ENCODE measurements around the gene OR52I2.

OR52I2 gene

GRCh38 chr11:4565371-4565770 lies 16.2 kb upstream of the OR52I2 start:
- Histone ChIP-seq H3K4me1 (ENCODE audit: control insufficient read depth, insufficient read depth, low read length, poor library complexity, severe bottlenecking) (no peaks in the 10 kb centered on the region), H3K36me3 (ENCODE audit: control insufficient read depth, insufficient read depth, low read length) (no peaks in the 10 kb centered on the region), H3K27me3 (replicated peaks; ENCODE audit: control insufficient read depth, insufficient read depth, low read length, poor library complexity, severe bottlenecking) (no peaks in the 10 kb centered on the region), H3K4me3 (ENCODE audit: insufficient read depth, low read depth, low read length, poor library complexity, severe bottlenecking) (no peak overlapping the region), H3K27ac (ENCODE audit: insufficient read depth, low read length, poor library complexity, severe bottlenecking) (no peak overlapping the region), H3K9me3 (ENCODE audit: control insufficient read depth, low read length) (no peaks in the 10 kb centered on the region)
- no peak for DNase-seq

- no peak overlapping the region for H3K27ac ChIP-seq (ENCODE audit: insufficient read depth, low read length, poor library complexity, severe bottlenecking)
- no peak overlapping the region for H3K4me3 ChIP-seq (ENCODE audit: insufficient read depth, low read depth, low read length, poor library complexity, severe bottlenecking)
Measured at GRCh38 chr11:4569075-4569474, 12.5 kb upstream of the OR52I2 start.

GRCh38 chr11:4576880-4577279 lies 4.7 kb upstream of the OR52I2 start:
- Histone ChIP-seq H3K4me3 (ENCODE audit: insufficient read depth, low read depth, low read length, poor library complexity, severe bottlenecking) (no peak overlapping the region), H3K36me3 (ENCODE audit: control insufficient read depth, insufficient read depth, low read length) (no peaks in the 10 kb centered on the region), H3K9me3 (ENCODE audit: control insufficient read depth, low read length) (no peaks in the 10 kb centered on the region), H3K4me1 (ENCODE audit: control insufficient read depth, insufficient read depth, low read length, poor library complexity, severe bottlenecking) (no peaks in the 10 kb centered on the region), H3K27ac (ENCODE audit: insufficient read depth, low read length, poor library complexity, severe bottlenecking) (no peak overlapping the region), H3K27me3 (replicated peaks; ENCODE audit: control insufficient read depth, insufficient read depth, low read length, poor library complexity, severe bottlenecking) (no peaks in the 10 kb centered on the region)
- DNase-seq: no peak

More at GRCh38 chr11:4569075-4569474, 12.5 kb upstream of the OR52I2 start:
- DNase-seq: no peak
- H3K4me1 ChIP-seq (ENCODE audit: control insufficient read depth, insufficient read depth, low read length, poor library complexity, severe bottlenecking): no peaks in the 10 kb centered on the region
- no peaks in the 10 kb centered on the region for H3K9me3 ChIP-seq (ENCODE audit: control insufficient read depth, low read length)
- H3K36me3 ChIP-seq (ENCODE audit: control insufficient read depth, insufficient read depth, low read length): no peaks in the 10 kb centered on the region
- no peaks in the 10 kb centered on the region for H3K27me3 ChIP-seq (replicated peaks; ENCODE audit: control insufficient read depth, insufficient read depth, low read length, poor library complexity, severe bottlenecking)

GRCh38 chr11:4577761-4578160 lies 3.8 kb upstream of the OR52I2 start:
- no peaks in the 10 kb centered on the region for H3K4me1 ChIP-seq (ENCODE audit: control insufficient read depth, insufficient read depth, low read length, poor library complexity, severe bottlenecking)

GRCh38 chr11:4578624-4579023 lies 2.9 kb upstream of the OR52I2 start:
- no peaks in the 10 kb centered on the region for H3K9me3 ChIP-seq (ENCODE audit: control insufficient read depth, low read length)
- no peak overlapping the region for H3K27ac ChIP-seq (ENCODE audit: insufficient read depth, low read length, poor library complexity, severe bottlenecking)
- no peak overlapping the region for H3K4me3 ChIP-seq (ENCODE audit: insufficient read depth, low read depth, low read length, poor library complexity, severe bottlenecking)
- H3K36me3 ChIP-seq (ENCODE audit: control insufficient read depth, insufficient read depth, low read length): no peaks in the 10 kb centered on the region
- no peaks in the 10 kb centered on the region for H3K27me3 ChIP-seq (replicated peaks; ENCODE audit: control insufficient read depth, insufficient read depth, low read length, poor library complexity, severe bottlenecking)
- no peaks in the 10 kb centered on the region for H3K4me1 ChIP-seq (ENCODE audit: control insufficient read depth, insufficient read depth, low read length, poor library complexity, severe bottlenecking)
- no peak for DNase-seq

More at GRCh38 chr11:4577761-4578160, 3.8 kb upstream of the OR52I2 start:
- no peak overlapping the region for H3K4me3 ChIP-seq (ENCODE audit: insufficient read depth, low read depth, low read length, poor library complexity, severe bottlenecking)
- H3K27me3 ChIP-seq (replicated peaks; ENCODE audit: control insufficient read depth, insufficient read depth, low read length, poor library complexity, severe bottlenecking): no peaks in the 10 kb centered on the region
- no peak overlapping the region for H3K27ac ChIP-seq (ENCODE audit: insufficient read depth, low read length, poor library complexity, severe bottlenecking)
- H3K9me3 ChIP-seq (ENCODE audit: control insufficient read depth, low read length): no peaks in the 10 kb centered on the region
- no peaks in the 10 kb centered on the region for H3K36me3 ChIP-seq (ENCODE audit: control insufficient read depth, insufficient read depth, low read length)
- no peak for DNase-seq

- Histone ChIP-seq H3K27me3 (replicated peaks; ENCODE audit: control insufficient read depth, insufficient read depth, low read length, poor library complexity, severe bottlenecking) (no peaks in the 10 kb centered on the region), H3K4me1 (ENCODE audit: control insufficient read depth, insufficient read depth, low read length, poor library complexity, severe bottlenecking) (no peaks in the 10 kb centered on the region), H3K36me3 (ENCODE audit: control insufficient read depth, insufficient read depth, low read length) (no peaks in the 10 kb centered on the region), H3K9me3 (ENCODE audit: control insufficient read depth, low read length) (no peaks in the 10 kb centered on the region), H3K4me3 (ENCODE audit: insufficient read depth, low read depth, low read length, poor library complexity, severe bottlenecking) (no peak overlapping the region), H3K27ac (ENCODE audit: insufficient read depth, low read length, poor library complexity, severe bottlenecking) (no peak overlapping the region)
- no peak for DNase-seq
Measured at GRCh38 chr11:4580124-4580523, 1.4 kb upstream of the OR52I2 start.

- Histone ChIP-seq H3K4me1 (ENCODE audit: control insufficient read depth, insufficient read depth, low read length, poor library complexity, severe bottlenecking) (no peaks in the 10 kb centered on the region), H3K27ac (ENCODE audit: insufficient read depth, low read length, poor library complexity, severe bottlenecking) (no peak overlapping the region), H3K9me3 (ENCODE audit: control insufficient read depth, low read length) (no peaks in the 10 kb centered on the region), H3K4me3 (ENCODE audit: insufficient read depth, low read depth, low read length, poor library complexity, severe bottlenecking) (no peak overlapping the region), H3K27me3 (replicated peaks; ENCODE audit: control insufficient read depth, insufficient read depth, low read length, poor library complexity, severe bottlenecking) (no peaks in the 10 kb centered on the region), H3K36me3 (ENCODE audit: control insufficient read depth, insufficient read depth, low read length) (no peaks in the 10 kb centered on the region)
- DNase-seq: no peak
Measured at GRCh38 chr11:4589017-4589416, 7.5 kb downstream of the OR52I2 start.

GRCh38 chr11:4593739-4594138 lies 12.2 kb downstream of the OR52I2 start, which contains the start of gene OR52I1:
Gene OR52I1, plus strand, starts transcription at chr11:4594039. Its CDS starts 0 bp downstream, at chr11:4594039.
- Histone ChIP-seq H3K4me1 (ENCODE audit: control insufficient read depth, insufficient read depth, low read length, poor library complexity, severe bottlenecking) (no peaks in the 10 kb centered on the region), H3K27ac (ENCODE audit: insufficient read depth, low read length, poor library complexity, severe bottlenecking) (no peak within 1 kb of the TSS), H3K36me3 (ENCODE audit: control insufficient read depth, insufficient read depth, low read length) (no peaks in the 10 kb centered on the region), H3K9me3 (ENCODE audit: control insufficient read depth, low read length) (no peaks in the 10 kb centered on the region), H3K27me3 (replicated peaks; ENCODE audit: control insufficient read depth, insufficient read depth, low read length, poor library complexity, severe bottlenecking) (no peaks in the 10 kb centered on the region), H3K4me3 (ENCODE audit: insufficient read depth, low read depth, low read length, poor library complexity, severe bottlenecking) (no peak within 1 kb of the TSS)
- no peak for DNase-seq

GRCh38 chr11:4605057-4605456 lies 23.5 kb downstream of the OR52I2 start:
- no peaks in the 10 kb centered on the region for H3K9me3 ChIP-seq (ENCODE audit: control insufficient read depth, low read length)
- H3K36me3 ChIP-seq (ENCODE audit: control insufficient read depth, insufficient read depth, low read length): peaks cover 36% of the 10 kb centered on the region
- no peak overlapping the region for H3K4me3 ChIP-seq (ENCODE audit: insufficient read depth, low read depth, low read length, poor library complexity, severe bottlenecking)
- H3K27ac ChIP-seq (ENCODE audit: insufficient read depth, low read length, poor library complexity, severe bottlenecking): no peak overlapping the region
- no peak for DNase-seq
- no peaks in the 10 kb centered on the region for H3K27me3 ChIP-seq (replicated peaks; ENCODE audit: control insufficient read depth, insufficient read depth, low read length, poor library complexity, severe bottlenecking)
- peaks cover 2% of the 10 kb centered on the region for H3K4me1 ChIP-seq (ENCODE audit: control insufficient read depth, insufficient read depth, low read length, poor library complexity, severe bottlenecking)

- Histone ChIP-seq H3K4me1 (ENCODE audit: control insufficient read depth, insufficient read depth, low read length, poor library complexity, severe bottlenecking) (peaks cover 7% of the 10 kb centered on the region), H3K27ac (ENCODE audit: insufficient read depth, low read length, poor library complexity, severe bottlenecking) (no peak overlapping the region), H3K9me3 (ENCODE audit: control insufficient read depth, low read length) (no peaks in the 10 kb centered on the region), H3K4me3 (ENCODE audit: insufficient read depth, low read depth, low read length, poor library complexity, severe bottlenecking) (no peak overlapping the region), H3K27me3 (replicated peaks; ENCODE audit: control insufficient read depth, insufficient read depth, low read length, poor library complexity, severe bottlenecking) (no peaks in the 10 kb centered on the region), H3K36me3 (ENCODE audit: control insufficient read depth, insufficient read depth, low read length) (peaks cover 22% of the 10 kb centered on the region)
- DNase-seq: no peak
Measured at GRCh38 chr11:4606231-4607015, 24.9 kb downstream of the OR52I2 start.
